HG02798 (cell line): Measurements from ENCODE around the gene ERVFRD-1.

ENCODE experiments used
- ATAC-seq: cut with Tn5 transposase; IDR thresholded peaks from one replicate; pipeline ENCODE4 v1.9.1; 2021; ENCODE audit warnings: mild to moderate bottlenecking; ENCODE audit not compliant: unreplicated experiment, poor library complexity

Gene ERVFRD-1

GRCh38 chr6:11110921-11111768 is at the start of gene ERVFRD-1:
ERVFRD-1 (minus strand) TSS chr6:11111725; CDS start chr6:11105310, 6,415 bp downstream.
- no peak for ATAC-seq

- ATAC-seq: no peak
Measured at GRCh38 chr6:11160199-11160598, 48.7 kb upstream of the ERVFRD-1 start.

GRCh38 chr6:11155589-11155988 is 44.1 kb upstream of the ERVFRD-1 start:
- ATAC-seq: no peak

- ATAC-seq: no peak
Measured at GRCh38 chr6:11153447-11153846, 41.9 kb upstream of the ERVFRD-1 start.

GRCh38 chr6:11152581-11152980 is 41.1 kb upstream of the ERVFRD-1 start:
- no peak for ATAC-seq

- no peak for ATAC-seq
Measured at GRCh38 chr6:11151488-11151887, 40.0 kb upstream of the ERVFRD-1 start.

- no peak for ATAC-seq
Measured at GRCh38 chr6:11149551-11149950, 38.0 kb upstream of the ERVFRD-1 start.

- ATAC-seq: no peak
Measured at GRCh38 chr6:11146117-11146826, 34.7 kb upstream of the ERVFRD-1 start.

GRCh38 chr6:11144393-11144851 is 32.9 kb upstream of the ERVFRD-1 start:
- peak; percentile 86 for ATAC-seq

GRCh38 chr6:11143394-11144371 is 32.2 kb upstream of the ERVFRD-1 start:
- ATAC-seq: no peak

- no peak for ATAC-seq
Measured at GRCh38 chr6:11142296-11143027, 30.9 kb upstream of the ERVFRD-1 start.

- no peak for ATAC-seq
Measured at GRCh38 chr6:11141295-11141694, 29.8 kb upstream of the ERVFRD-1 start.

- ATAC-seq: no peak
Measured at GRCh38 chr6:11140056-11140455, 28.5 kb upstream of the ERVFRD-1 start.

- no peak for ATAC-seq
Measured at GRCh38 chr6:11139051-11139960, 27.8 kb upstream of the ERVFRD-1 start.

GRCh38 chr6:11136809-11137208 is 25.3 kb upstream of the ERVFRD-1 start:
- ATAC-seq: no peak

- no peak for ATAC-seq
Measured at GRCh38 chr6:11133281-11133680, 21.8 kb upstream of the ERVFRD-1 start.

GRCh38 chr6:11132194-11132888 is 20.8 kb upstream of the ERVFRD-1 start:
- no peak for ATAC-seq

- ATAC-seq: no peak
Measured at GRCh38 chr6:11130605-11131004, 19.1 kb upstream of the ERVFRD-1 start.
